K562 (cell line): ENCODE results near the gene HDAC9. TPM values are rescaled to one million over a fixed set of nuclear protein-coding genes. Genes with fewer than 3 reads are reported as not detected.

Source experiments
- ATAC-seq: fragments of 200-7000 bp; cut with Tn5 transposase; 3 replicates; pipeline ENCODE4 v1.9.1; 2020; ENCODE audit warnings: moderate library complexity
- BruUV-seq: library from RNA; stranded (reverse); fragments of 400-500 nt; replicated peaks from 2 replicates; lab custom pipeline; 2021; lab: Mats Ljungman, UMichigan
- CTCF ChIA-PET: fragments of 300-600 bp; formaldehyde crosslinking; extraction: SDS; loops from one replicate; lab custom pipeline; 2021; ENCODE audit warnings: low intra/inter-chr PET ratio; lab: Yijun Ruan, JAX
- POLR2A ChIA-PET: fragments of 300-600, 350-650 bp; sonication (Branson Sonifier 250); formaldehyde crosslinking; extraction: SDS; loops from one replicate; lab custom pipeline; 2021; ENCODE audit warnings: antibody characterized with exemption, inconsistent platforms; lab: Yijun Ruan, JAX
- DNase-seq, 4 experiments: peaks; one replicate each; pipeline versions ENCODE4 v3.0.0 to v3.0.0-alpha.2; 2011 to 2018; ENCODE audit warnings: low spot score in 3 of 4, mixed read lengths in 3 of 4; ENCODE audit errors: extremely low read depth in 1 of 4
- FAIRE-seq: peaks from 2 replicates; lab custom pipeline; 2011; peaks lifted over from hg19 to GRCh38; lab: Jason Lieb, UNC
- H2AFZ ChIP-seq: 2 replicates; pipeline ENCODE4 v1.6.0; 2011; ENCODE audit warnings: low read depth, low read length, control low read depth, inconsistent platforms
- H3K27ac ChIP-seq: fragments of 200-600 bp; 3 replicates; pipeline ENCODE4 v1.8.0; 2011; ENCODE audit warnings: low read depth, mild to moderate bottlenecking, control low read depth, inconsistent platforms, low read length, moderate library complexity, mixed read lengths; ENCODE audit errors: extremely low read depth
- H3K27me3 ChIP-seq, 2 experiments: fragments of 300-600 bp in 1 of 2; 2 replicates in 1 of 2; 3 replicates in 1 of 2; pipeline versions ENCODE4 v1.6.0 to v1.8.0; 2011; ENCODE audit warnings: inconsistent platforms in 2 of 2, low read length in 2 of 2, mild to moderate bottlenecking in 1 of 2, mixed read lengths in 1 of 2, moderate library complexity in 1 of 2; ENCODE audit not compliant: control insufficient read depth in 2 of 2, insufficient read depth in 2 of 2
- H3K36me3 ChIP-seq: fragments of 300-600 bp; 3 replicates; pipeline ENCODE4 v1.8.0; 2011; ENCODE audit warnings: mild to moderate bottlenecking, low read length, inconsistent platforms; ENCODE audit not compliant: control insufficient read depth, insufficient read depth
- H3K4me1 ChIP-seq, 2 experiments: fragments of 200-600 bp in 1 of 2; replicated peaks in 1 of 2; 2 replicates in 1 of 2; 3 replicates in 1 of 2; pipeline versions ENCODE4 v1.5.1 to v1.8.0; 2011; ENCODE audit warnings: inconsistent platforms in 2 of 2, low read length in 2 of 2, mild to moderate bottlenecking in 1 of 2, mixed read lengths in 1 of 2, moderate library complexity in 1 of 2; ENCODE audit not compliant: control insufficient read depth in 2 of 2, insufficient read depth in 2 of 2
- H3K4me2 ChIP-seq: 2 replicates; pipeline ENCODE4 v1.6.1; 2011; ENCODE audit warnings: low read length, control low read depth, inconsistent platforms, mixed read lengths; ENCODE audit not compliant: insufficient read depth
- H3K4me3 ChIP-seq: fragments of 200-600 bp; sonication (generic), shearing (Covaris generic); 2 replicates; pipeline ENCODE4 v1.5.1; 2016; ENCODE audit warnings: control low read depth, inconsistent platforms
- H3K79me2 ChIP-seq: fragments of 200-600 bp; 3 replicates; pipeline ENCODE4 v1.8.0; 2011; ENCODE audit warnings: low read length, inconsistent platforms; ENCODE audit not compliant: control insufficient read depth, insufficient read depth
- H3K9ac ChIP-seq, 2 experiments: 2 replicates each; pipeline versions ENCODE4 v1.6.0 to v1.6.1; 2011; ENCODE audit warnings: low read depth in 2 of 2, low read length in 2 of 2, control low read depth in 1 of 2, inconsistent platforms in 1 of 2, mild to moderate bottlenecking in 1 of 2, mixed read lengths in 1 of 2; ENCODE audit not compliant: insufficient read depth in 1 of 2
- H3K9me1 ChIP-seq: one replicate; pipeline ENCODE4 v1.6.0; 2011; ENCODE audit warnings: inconsistent platforms, mild to moderate bottlenecking, low read length, moderate library complexity; ENCODE audit not compliant: control insufficient read depth, insufficient read depth
- H3K9me3 ChIP-seq: replicated peaks from 2 replicates; pipeline ENCODE4 v1.5.1; 2011; ENCODE audit warnings: low read depth, low read length, inconsistent platforms; ENCODE audit not compliant: control insufficient read depth, insufficient read depth
- H4K20me1 ChIP-seq: replicated peaks from 2 replicates; pipeline ENCODE4 v1.6.1; 2011; ENCODE audit warnings: low read length, inconsistent platforms, mixed read lengths; ENCODE audit not compliant: control insufficient read depth, insufficient read depth
- AFF1 ChIP-seq, 2 experiments: fragments of 450-650 bp; IDR thresholded peaks; 2 replicates each; pipeline ENCODE4 v1.6.1; 2018; ENCODE audit warnings: mild to moderate bottlenecking in 2 of 2, low read depth in 1 of 2; ENCODE audit not compliant: partially characterized antibody in 2 of 2
- BACH1 ChIP-seq: fragments of 200-800 bp; sonication (Bioruptor generic); IDR thresholded peaks from 2 replicates; pipeline ENCODE4 v1.6.1; 2016; ENCODE audit warnings: missing genetic modification characterization, missing compliant biosample characterization
- CXXC5 ChIP-seq: fragments of 250-450 bp; sonication (Bioruptor Pico); IDR thresholded peaks from 2 replicates; pipeline ENCODE4 v1.8.0; 2022; ENCODE audit warnings: inconsistent platforms, mild to moderate bottlenecking, moderate library complexity
- FOSL1 ChIP-seq: fragments of 200-800 bp; sonication (Bioruptor generic); conservative IDR thresholded peaks from 2 replicates; pipeline ENCODE4 v1.6.1; 2016; ENCODE audit warnings: missing genetic modification characterization, missing compliant biosample characterization
- MYBL2 ChIP-seq, 2 experiments: fragments of 450-650 bp in 1 of 2; sonication (generic) in 1 of 2; formaldehyde crosslinking in 1 of 2; IDR thresholded peaks; 2 replicates each; pipeline versions ENCODE4 v1.6.1 to v1.8.1; 2017 to 2022; ENCODE audit warnings: borderline replicate concordance in 1 of 2, inconsistent platforms in 1 of 2, low read depth in 1 of 2, mild to moderate bottlenecking in 1 of 2, missing genetic modification reagents in 1 of 2, moderate library complexity in 1 of 2
- THAP12 ChIP-seq: fragments of 250-450 bp; sonication (Bioruptor Pico); IDR thresholded peaks from 2 replicates; pipeline ENCODE4 v1.9.0; 2021; ENCODE audit warnings: mild to moderate bottlenecking, inconsistent platforms
- ZNF668 ChIP-seq: fragments of 250-450 bp; sonication (Bioruptor Pico); IDR thresholded peaks from 2 replicates; pipeline ENCODE4 v1.8.0; 2022; ENCODE audit warnings: mild to moderate bottlenecking, inconsistent platforms
- WGBS: fragments of 100-300 bp; shearing (Covaris generic); methylation state at CpG from one replicate; pipeline ENCODE4 v1.1.6; 2016; ENCODE audit warnings: low coverage, mixed read lengths; ENCODE audit not compliant: insufficient coverage; ENCODE audit errors: missing lambda C conversion rate; 5-methylcytosine and 5-hydroxymethylcytosine counted together
- in situ Hi-C: fragments of 300-500 bp; cut with MboI; formaldehyde crosslinking; loops from 4 replicates; pipeline ENCODE4 v1.15.0; 2018; ENCODE audit warnings: inconsistent platforms, mixed read lengths
- intact Hi-C: fragments of 100-400 bp; cut with micrococcal nuclease; formaldehyde crosslinking; loops from 2 replicates; pipeline ENCODE4 v1.14.2; 2022
- polyA plus RNA-seq, 8 experiments: library from polyadenylated mRNA; depleted of rRNA in 4 of 8; stranded (reverse) in 5 of 8; unstranded in 3 of 8; fragments of >200 nt; fragmentation: Nextera tagmentation in 2 of 8; fragmentation: Illumina TruSeq in 1 of 8; extraction: Ambion mirVana in 2 of 8; extraction: Trizol in 1 of 8; gene quantifications; 2 replicates each; pipeline versions ENCODE4 v1.2.1 to v1.2.3, GENCODE V29; 2011 to 2014; ENCODE audit warnings: inconsistent platforms in 1 of 8, missing spikeins in 1 of 8
- total RNA-seq, 7 experiments: library from RNA; depleted of rRNA in 6 of 7; stranded (reverse); fragments of >200 nt in 6 of 7; fragmentation: Illumina TruSeq in 2 of 7; extraction: Trizol in 2 of 7; gene quantifications; 2 replicates each; pipeline versions ENCODE4 v1.2.1 to v1.2.3, GENCODE V29; 2011 to 2021; ENCODE audit warnings: low replicate concordance in 1 of 7

Gene HDAC9
- total and polyA plus RNA-seq, 9 of the 15 experiments (the other 6 are each of a cell fraction or from before 2014, with no cell fraction given), result 0.08 to 0.91 (median 0.33) TPM

- intact Hi-C loops, result no loop called here
- FAIRE-seq, result no peak
- no peak for DNase-seq
- Histone ChIP-seq H3K4me1 (no peaks in the 10 kb centered on the region), H3K9ac (no peak overlapping the region), H3K4me2 (no peak overlapping the region), H3K9me1 (no peaks in the 10 kb centered on the region), H3K27ac (no peak overlapping the region), H3K9me3 (no peaks in the 10 kb centered on the region), H3K79me2 (no peaks in the 10 kb centered on the region), H3K36me3 (no peaks in the 10 kb centered on the region), H2AFZ (no peak overlapping the region), H3K27me3 (no peaks in the 10 kb centered on the region), H3K4me3 (no peak overlapping the region), H4K20me1 (no peaks in the 10 kb centered on the region)
- no peak for ATAC-seq
- POLR2A ChIA-PET, result no interaction called here
- no TSS peak for BruUV-seq
- 0% methylated on average over 3 of the region's 4 CpGs for whole genome bisulfite sequencing
- TF ChIP-seq MYBL2 (IDR thresholded peaks at IDR 0.05; ENCODE audit: low read depth) (no peak), MYBL2 (CRISPR knock-in tag; IDR thresholded peaks at IDR 0.05; ENCODE audit: borderline replicate concordance) (no peak), ZNF668 (CRISPR knock-in tag) (no peak), CXXC5 (no peak), AFF1 (IDR thresholded peaks at IDR 0.05; ENCODE audit: low read depth in 1 of 2, partially characterized antibody in 2 of 2) (no peak), FOSL1 (no peak), THAP12 (CRISPR knock-in tag) (no peak), BACH1 (tag) (no peak)
- in situ Hi-C loops, result no loop called here
- CTCF ChIA-PET, result no interaction called here
Measured at GRCh38 chr7:18960725-18961124, 465.2 kb downstream of the HDAC9 start.
